Left lung (tissue), 10 donors: Measurements from ENCODE around the gene SMARCA2. TPM values are rescaled to one million over a fixed set of nuclear protein-coding genes. Genes with fewer than 3 reads are reported as not detected.

Experiments used
- ATAC-seq: fragments of 200-7000 bp; cut with Tn5 transposase; one replicate; pipeline ENCODE4 v1.9.1; 2020; ENCODE audit warnings: moderate library complexity
- DNase-seq, 4 donors: peaks; one replicate each; pipeline ENCODE4 v3.0.0-alpha.2; 2013 to 2020
- H3K27ac ChIP-seq, 2 donors: fragments of 200-600 bp; sonication (generic) in 1 of 2; one replicate each; pipeline versions ENCODE4 v1.5.0 to v1.8.0; 2020 to 2021
- H3K27me3 ChIP-seq, 2 donors: fragments of 200-600 bp; sonication (generic) in 1 of 2; one replicate each; pipeline versions ENCODE4 v1.5.0 to v1.8.0; 2020 to 2021
- H3K36me3 ChIP-seq, 2 donors: fragments of 200-600 bp; sonication (generic) in 1 of 2; one replicate each; pipeline versions ENCODE4 v1.5.0 to v1.8.0; 2020 to 2021
- H3K4me1 ChIP-seq, 2 donors: fragments of 200-600 bp; one replicate each; pipeline ENCODE4 v1.8.0; 2021
- H3K4me3 ChIP-seq, 2 donors: fragments of 200-600 bp; sonication (generic) in 1 of 2; one replicate each; pipeline versions ENCODE4 v1.5.0 to v1.8.0; 2020 to 2021; ENCODE audit warnings: mild to moderate bottlenecking in 1 of 2
- H3K9me3 ChIP-seq, 2 donors: fragments of 200-600 bp; sonication (generic) in 1 of 2; one replicate each; pipeline versions ENCODE4 v1.5.0 to v1.8.0; 2020 to 2021
- intact Hi-C, 2 donors: fragments of 100-400 bp; cut with DNase I; formaldehyde crosslinking; loops; one replicate each; pipeline versions ENCODE4 v1.11.2 to v1.14.2; 2022
- polyA plus RNA-seq, 6 donors: library from polyadenylated mRNA; unstranded; fragments of 120-200 nt; gene quantifications; one replicate each; pipeline ENCODE4 v1.2.1, GENCODE V29; 2013; ENCODE audit not compliant: insufficient read length in 6 of 6
- total RNA-seq, 2 donors: library from RNA; stranded (reverse); fragmentation: NEBNext Ultra II Directional; extraction: Animal tissue kit (Norgen Biotek cat#: 25700); gene quantifications; one replicate each; pipeline ENCODE4 v1.2.1, GENCODE V29; 2021
- TF ChIP-seq, protein P1 (sequence below), 2 donors: fragments of 200-600 bp; sonication (generic) in 1 of 2; IDR thresholded peaks; one replicate each; pipeline versions ENCODE4 v1.5.0 to v1.8.0; 2021; ENCODE audit warnings: antibody characterized with exemption in 2 of 2
- donor health status: DM: no; HTN: yes; CAD: no.
- donor health status: DM: no; HTN: no; CAD: no.

The SMARCA2 gene
- total and polyA plus RNA-seq, 8 donors, result 110 to 207 (median 152) TPM

- Histone ChIP-seq H3K27me3 (no peaks in the 10 kb centered on the region), H3K36me3 (peaks cover 0 to 50% of the 10 kb centered on the region in 2 donors), H3K9me3 (no peaks in the 10 kb centered on the region), H3K4me3 (no peak overlapping the region), H3K27ac (no peak overlapping the region), H3K4me1 (no peaks in the 10 kb centered on the region)
- intact Hi-C loops, result no loop called here
- DNase-seq (no peak), ATAC-seq (peak; percentile 47)
- TF ChIP-seq, protein P1, sequence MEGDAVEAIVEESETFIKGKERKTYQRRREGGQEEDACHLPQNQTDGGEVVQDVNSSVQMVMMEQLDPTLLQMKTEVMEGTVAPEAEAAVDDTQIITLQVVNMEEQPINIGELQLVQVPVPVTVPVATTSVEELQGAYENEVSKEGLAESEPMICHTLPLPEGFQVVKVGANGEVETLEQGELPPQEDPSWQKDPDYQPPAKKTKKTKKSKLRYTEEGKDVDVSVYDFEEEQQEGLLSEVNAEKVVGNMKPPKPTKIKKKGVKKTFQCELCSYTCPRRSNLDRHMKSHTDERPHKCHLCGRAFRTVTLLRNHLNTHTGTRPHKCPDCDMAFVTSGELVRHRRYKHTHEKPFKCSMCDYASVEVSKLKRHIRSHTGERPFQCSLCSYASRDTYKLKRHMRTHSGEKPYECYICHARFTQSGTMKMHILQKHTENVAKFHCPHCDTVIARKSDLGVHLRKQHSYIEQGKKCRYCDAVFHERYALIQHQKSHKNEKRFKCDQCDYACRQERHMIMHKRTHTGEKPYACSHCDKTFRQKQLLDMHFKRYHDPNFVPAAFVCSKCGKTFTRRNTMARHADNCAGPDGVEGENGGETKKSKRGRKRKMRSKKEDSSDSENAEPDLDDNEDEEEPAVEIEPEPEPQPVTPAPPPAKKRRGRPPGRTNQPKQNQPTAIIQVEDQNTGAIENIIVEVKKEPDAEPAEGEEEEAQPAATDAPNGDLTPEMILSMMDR (IDR thresholded peaks at IDR 0.05), result peak; percentile 21 to 43
Observed at GRCh38 chr9:2181792-2182191, 166.6 kb downstream of the SMARCA2 start.

- no peaks in the 10 kb centered on the region for H3K27me3 ChIP-seq
- no peak overlapping the region for H3K27ac ChIP-seq
- no peaks in the 10 kb centered on the region for H3K4me1 ChIP-seq
- H3K9me3 ChIP-seq, result no peaks in the 10 kb centered on the region
- intact Hi-C loops, result no loop called here
- peaks cover 0 to 87% of the 10 kb centered on the region in 2 donors for H3K36me3 ChIP-seq
- H3K4me3 ChIP-seq, result no peak overlapping the region
- TF ChIP-seq, protein P1 (IDR thresholded peaks at IDR 0.05), result no peak
- DNase-seq, result no peak
- ATAC-seq, result no peak
Observed at GRCh38 chr9:2190939-2191608, 175.9 kb downstream of the SMARCA2 start.

GRCh38 chr9:2191609-2191972, 176.4 kb downstream of the SMARCA2 start:
- intact Hi-C loops, result no loop called here
- Histone ChIP-seq H3K4me3 (no peak overlapping the region), H3K36me3 (peaks cover 0 to 82% of the 10 kb centered on the region in 2 donors), H3K9me3 (no peaks in the 10 kb centered on the region), H3K27ac (no peak overlapping the region), H3K4me1 (no peaks in the 10 kb centered on the region), H3K27me3 (no peaks in the 10 kb centered on the region)
- TF ChIP-seq, protein P1 (IDR thresholded peaks at IDR 0.05), result no peak
- DNase-seq (no peak), ATAC-seq (no peak)

DNA sequence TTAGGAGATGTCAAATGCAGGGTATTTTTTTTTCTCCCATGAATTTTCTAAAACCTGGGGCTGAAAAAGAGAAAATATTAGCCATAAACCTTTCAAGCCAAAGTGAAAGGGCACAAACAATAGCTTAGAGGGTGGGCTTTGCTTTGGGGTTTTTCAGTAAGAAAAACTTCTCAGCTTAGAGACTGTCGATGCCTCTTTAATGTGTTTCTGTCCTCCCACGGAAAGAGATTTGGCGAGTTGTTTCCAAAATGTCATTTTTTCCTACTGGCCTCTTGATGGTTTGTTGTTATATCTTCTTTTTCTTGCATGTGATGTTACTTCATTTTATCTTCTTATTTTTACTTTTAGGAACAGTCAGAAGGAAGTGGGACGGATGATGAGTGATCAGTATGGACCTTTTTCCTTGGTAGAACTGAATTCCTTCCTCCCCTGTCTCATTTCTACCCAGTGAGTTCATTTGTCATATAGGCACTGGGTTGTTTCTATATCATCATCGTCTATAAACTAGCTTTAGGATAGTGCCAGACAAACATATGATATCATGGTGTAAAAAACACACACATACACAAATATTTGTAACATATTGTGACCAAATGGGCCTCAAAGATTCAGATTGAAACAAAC, 177.3 kb downstream of the SMARCA2 start:
- Histone ChIP-seq H3K36me3 (peaks cover 0 to 78% of the 10 kb centered on the region in 2 donors), H3K27ac (no peak overlapping the region)
- TF ChIP-seq, protein P1 (IDR thresholded peaks at IDR 0.05), result no peak

GRCh38 chr9:2193552-2193951, 178.4 kb downstream of the SMARCA2 start:
- Histone ChIP-seq H3K27ac (no peak overlapping the region), H3K4me1 (no peaks in the 10 kb centered on the region), H3K4me3 (no peak overlapping the region), H3K27me3 (no peaks in the 10 kb centered on the region), H3K9me3 (no peaks in the 10 kb centered on the region), H3K36me3 (peaks cover 0 to 76% of the 10 kb centered on the region in 2 donors)
- intact Hi-C loops, result no loop called here
- TF ChIP-seq, protein P1 (IDR thresholded peaks at IDR 0.05), result no peak
- DNase-seq (no peak), ATAC-seq (no peak)

More for the DNA sequence above, 177.3 kb downstream of the SMARCA2 start:
- H3K4me1 ChIP-seq, result no peaks in the 10 kb centered on the region
- ATAC-seq, result no peak
- H3K4me3 ChIP-seq, result no peak overlapping the region
- H3K27me3 ChIP-seq, result no peaks in the 10 kb centered on the region
- intact Hi-C loops, result no loop called here
- no peaks in the 10 kb centered on the region for H3K9me3 ChIP-seq
- DNase-seq, result no peak
